GM21528 (cell line): ENCODE measurements around the gene DIRAS1.
"Not testable (repeated sequence)": the region's sequence is repeated elsewhere in the genome, so short reads cannot be mapped to it uniquely, and the experiment has no call there.

ENCODE experiments used
- ATAC-seq: cut with Tn5 transposase; IDR thresholded peaks from one replicate; pipeline ENCODE4 v1.9.1; 2021; ENCODE audit warnings: mild to moderate bottlenecking, moderate library complexity; ENCODE audit not compliant: unreplicated experiment, low FRiP score

The DIRAS1 gene

DNA sequence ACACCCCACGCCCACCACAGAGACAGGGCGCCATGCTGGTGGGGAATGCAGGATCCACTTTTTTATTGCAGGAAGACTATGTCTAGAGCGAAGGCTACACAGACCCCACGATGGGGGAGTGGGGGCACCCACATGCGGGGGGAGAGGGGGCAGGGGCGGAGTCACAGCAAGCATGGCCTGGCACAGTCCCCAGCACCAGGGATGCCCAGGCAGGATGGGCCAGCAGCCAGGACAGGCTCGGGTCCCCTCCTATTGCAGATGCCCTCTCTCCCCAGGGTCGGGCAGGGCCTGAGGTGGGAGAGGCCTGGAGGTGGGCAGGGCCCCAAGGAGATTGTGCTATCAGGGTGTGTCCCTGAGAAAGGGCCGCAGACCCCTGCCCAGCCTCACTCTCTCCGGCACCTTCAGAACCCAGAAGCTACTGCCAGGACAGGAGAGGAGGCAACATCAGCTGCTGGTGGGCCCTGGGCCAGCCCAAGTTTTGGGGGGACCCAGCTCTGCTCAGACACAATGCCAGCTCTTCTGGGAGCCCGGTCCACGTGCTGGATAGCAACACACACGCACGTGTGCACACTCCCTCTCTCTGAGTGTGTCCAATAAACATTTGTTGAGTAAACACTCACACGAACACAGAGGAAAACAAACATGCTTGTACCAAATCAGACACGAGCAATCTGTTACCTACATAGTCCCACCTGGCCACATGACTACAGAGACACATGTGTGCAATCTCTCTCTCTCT is 6.5 kb downstream of the DIRAS1 start:
- ATAC-seq: no peak

DNA sequence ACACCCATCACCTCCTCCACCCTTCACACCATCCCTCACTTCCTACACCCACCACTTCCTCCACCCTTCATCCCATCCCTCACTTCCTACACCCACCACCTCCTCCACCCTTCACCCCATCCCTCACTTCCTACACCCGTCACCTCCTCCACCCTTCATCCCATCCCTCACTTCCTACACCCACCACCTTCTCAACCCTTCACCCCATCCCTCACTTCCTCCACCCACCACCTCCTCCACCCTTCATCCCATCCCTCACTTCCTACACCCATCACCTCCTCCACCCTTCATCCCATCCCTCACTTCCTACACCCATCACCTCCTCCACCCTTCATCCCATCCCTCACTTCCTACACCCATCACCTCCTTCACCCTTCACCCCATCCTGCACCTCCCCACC is 7.1 kb downstream of the DIRAS1 start:
- not testable (repeated sequence) for ATAC-seq

DNA sequence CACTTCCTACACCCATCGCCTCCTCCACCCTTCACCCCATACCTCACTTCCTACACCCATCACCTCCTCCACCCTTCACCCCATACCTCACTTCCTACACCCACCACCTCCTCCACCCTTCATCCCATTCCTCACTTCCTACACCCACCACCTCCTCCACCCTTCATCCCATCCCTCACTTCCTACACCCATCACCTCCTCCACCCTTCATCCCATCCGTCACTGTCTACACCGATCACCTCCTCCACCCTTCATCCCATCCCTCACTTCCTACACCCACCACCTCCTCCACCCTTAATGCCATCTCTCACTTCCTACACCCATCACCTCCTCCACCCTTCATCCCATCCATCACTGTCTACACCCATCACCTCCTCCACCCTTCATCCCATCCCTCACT is 8.0 kb downstream of the DIRAS1 start:
- not testable (repeated sequence) for ATAC-seq

DNA sequence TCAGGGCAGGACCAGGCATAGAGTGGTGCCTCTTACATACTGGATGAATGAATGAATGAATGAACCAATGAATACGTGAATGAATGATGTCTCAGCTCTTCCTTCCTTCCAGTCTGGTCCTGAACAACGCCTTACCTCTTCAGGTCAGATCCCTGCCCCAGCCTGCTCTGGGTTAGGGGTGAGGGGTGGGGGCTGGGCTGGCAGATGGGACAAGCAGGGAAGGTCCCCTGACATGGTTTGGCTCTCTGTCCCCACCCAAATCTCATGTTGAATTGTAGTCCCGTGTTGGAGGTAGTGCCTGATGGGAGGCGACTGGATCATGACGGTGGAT is 9.3 kb downstream of the DIRAS1 start:
- no peak for ATAC-seq

GRCh38 chr19:2711172-2711874 is 9.8 kb downstream of the DIRAS1 start:
- no peak for ATAC-seq

GRCh38 chr19:2706251-2706650 is 14.9 kb downstream of the DIRAS1 start:
- ATAC-seq: no peak

DNA sequence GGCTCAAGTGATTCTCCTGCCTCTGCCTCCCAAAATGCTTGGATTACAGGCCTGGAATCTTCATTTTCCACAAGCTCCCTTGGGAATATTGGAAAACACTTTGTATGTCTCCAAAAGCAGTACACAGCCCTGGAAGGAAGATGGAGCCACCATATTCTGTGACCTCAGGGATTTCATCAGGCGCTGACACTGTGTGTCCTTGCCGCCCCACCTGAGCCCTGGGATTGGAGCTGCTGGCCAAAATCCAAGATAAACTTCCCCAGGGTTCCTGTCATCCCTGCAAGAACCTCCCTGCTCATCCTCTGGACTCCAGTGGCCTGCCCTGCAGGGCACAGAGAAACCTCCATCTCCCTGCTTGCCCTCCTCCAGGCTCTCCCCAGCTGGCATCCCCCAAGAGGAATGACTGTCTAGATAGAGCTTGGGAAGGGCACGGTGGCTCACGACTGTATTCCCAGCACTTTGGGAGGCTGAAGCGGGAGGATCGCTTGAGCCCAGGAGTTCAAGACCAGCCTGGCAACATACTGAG is 17.4 kb downstream of the DIRAS1 start:
- no peak for ATAC-seq

GRCh38 chr19:2703077-2703437 is 18.1 kb downstream of the DIRAS1 start:
- no peak for ATAC-seq

- peak; percentile 52 for ATAC-seq
Observed at GRCh38 chr19:2702170-2703076, 18.7 kb downstream of the DIRAS1 start, which contains the start of gene GNG7. TSS of gene GNG7 (minus strand) at chr19:2702694. CDS start at chr19:2520688, 182,006 bp downstream.

GRCh38 chr19:2701361-2702169 is 19.6 kb downstream of the DIRAS1 start:
- ATAC-seq: no peak

- ATAC-seq: no peak
Observed at GRCh38 chr19:2700660-2701360, 20.4 kb downstream of the DIRAS1 start.

DNA sequence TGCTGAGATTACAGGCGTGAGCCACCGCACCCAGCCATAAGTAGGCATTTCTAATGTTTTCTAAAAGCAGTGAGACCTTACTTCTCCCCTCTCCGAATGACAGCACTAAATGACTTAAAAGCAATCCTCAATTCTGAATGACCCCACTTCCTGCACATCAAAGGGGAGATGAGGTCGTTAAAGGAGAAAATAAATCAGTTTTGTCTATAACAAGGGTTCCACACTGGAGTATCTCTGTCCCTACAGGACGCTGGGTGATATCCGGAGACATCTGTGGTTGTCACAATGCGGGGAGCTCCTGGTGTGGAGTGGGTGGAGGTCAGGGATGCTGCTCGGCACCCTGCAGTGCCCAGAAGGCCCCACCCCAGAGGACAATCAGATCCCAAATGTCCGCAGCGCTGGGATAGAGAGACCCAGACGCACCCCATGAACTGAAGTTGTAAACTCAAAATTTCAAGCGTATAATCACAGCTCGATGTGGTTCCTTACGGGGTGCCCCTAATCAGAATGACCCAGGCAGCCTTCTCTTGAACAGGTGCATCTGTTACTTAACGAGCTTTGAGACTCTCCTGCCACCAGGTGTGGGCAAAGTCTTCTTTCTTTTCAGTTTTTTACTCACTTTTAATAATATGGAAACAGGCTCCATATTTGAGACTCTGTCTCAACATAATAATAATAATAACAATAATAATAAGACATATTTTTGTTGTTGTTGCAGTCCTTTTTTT is 21.6 kb downstream of the DIRAS1 start:
- ATAC-seq: no peak

GRCh38 chr19:2694196-2694595 is 27.0 kb downstream of the DIRAS1 start:
- no peak for ATAC-seq

GRCh38 chr19:2693492-2694160 is 27.5 kb downstream of the DIRAS1 start:
- ATAC-seq: no peak

DNA sequence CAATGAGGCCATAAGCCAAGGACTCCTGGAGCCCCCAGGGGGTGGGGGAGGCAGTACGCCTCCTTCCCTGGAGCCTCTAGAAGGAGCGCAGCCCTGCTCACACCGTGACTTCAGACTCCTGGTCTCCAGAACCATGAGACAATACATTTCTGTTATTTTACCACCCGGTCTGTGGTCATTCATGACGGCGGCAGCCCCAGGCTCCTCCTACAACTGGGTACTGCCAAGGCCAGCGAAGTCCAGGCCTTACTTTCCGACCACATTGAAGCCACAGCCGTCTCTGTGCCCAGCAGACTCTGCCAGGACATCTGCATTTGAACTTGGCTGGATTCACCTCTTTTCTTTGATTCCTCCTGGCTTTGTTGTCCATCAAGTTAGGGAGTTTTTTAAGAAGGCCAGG is 29.2 kb downstream of the DIRAS1 start:
- no peak for ATAC-seq

- no peak for ATAC-seq
Observed at GRCh38 chr19:2690856-2691255, 30.3 kb downstream of the DIRAS1 start.

- no peak for ATAC-seq
Observed at GRCh38 chr19:2686360-2686759, 34.8 kb downstream of the DIRAS1 start.

- no peak for ATAC-seq
Observed at GRCh38 chr19:2685204-2685704, 35.9 kb downstream of the DIRAS1 start.
